ENCODE results near the gene STH.

DNA sequence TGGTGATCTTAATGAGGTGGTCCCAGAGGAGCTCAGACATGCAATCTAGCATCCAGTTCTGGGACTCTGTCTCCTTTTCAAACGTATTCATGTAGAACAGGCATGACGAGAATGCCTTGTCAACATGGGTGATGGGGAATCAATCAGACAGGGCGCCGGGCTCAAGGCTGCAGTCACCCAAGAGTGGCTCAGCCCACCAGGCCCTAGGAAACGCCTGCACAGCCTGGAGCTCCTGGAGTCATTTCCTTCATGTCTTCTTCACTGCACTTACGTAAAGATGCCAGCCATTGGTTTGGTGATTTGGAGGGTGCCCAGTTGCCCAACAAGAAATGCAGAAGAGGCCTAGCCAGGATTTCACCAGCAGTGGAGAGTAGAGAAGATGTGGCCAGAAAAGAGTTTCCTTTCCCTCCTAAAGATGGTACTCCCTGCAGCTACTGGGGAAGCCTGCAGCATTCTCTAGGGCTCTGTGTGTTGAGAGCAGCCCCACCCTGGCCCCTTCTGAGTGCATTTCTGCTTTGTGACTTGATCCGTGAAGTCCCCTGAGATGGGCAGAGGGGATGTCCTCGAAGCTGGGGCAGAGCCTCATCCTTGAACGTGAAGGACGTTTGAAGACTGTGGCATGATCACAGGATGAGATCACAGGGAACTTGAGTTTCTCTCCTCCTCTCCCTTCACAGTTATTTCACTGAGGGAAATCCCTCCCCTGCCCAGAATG lies 24.0 kb upstream of the STH start:
- TF ChIP-seq, protein P1, sequence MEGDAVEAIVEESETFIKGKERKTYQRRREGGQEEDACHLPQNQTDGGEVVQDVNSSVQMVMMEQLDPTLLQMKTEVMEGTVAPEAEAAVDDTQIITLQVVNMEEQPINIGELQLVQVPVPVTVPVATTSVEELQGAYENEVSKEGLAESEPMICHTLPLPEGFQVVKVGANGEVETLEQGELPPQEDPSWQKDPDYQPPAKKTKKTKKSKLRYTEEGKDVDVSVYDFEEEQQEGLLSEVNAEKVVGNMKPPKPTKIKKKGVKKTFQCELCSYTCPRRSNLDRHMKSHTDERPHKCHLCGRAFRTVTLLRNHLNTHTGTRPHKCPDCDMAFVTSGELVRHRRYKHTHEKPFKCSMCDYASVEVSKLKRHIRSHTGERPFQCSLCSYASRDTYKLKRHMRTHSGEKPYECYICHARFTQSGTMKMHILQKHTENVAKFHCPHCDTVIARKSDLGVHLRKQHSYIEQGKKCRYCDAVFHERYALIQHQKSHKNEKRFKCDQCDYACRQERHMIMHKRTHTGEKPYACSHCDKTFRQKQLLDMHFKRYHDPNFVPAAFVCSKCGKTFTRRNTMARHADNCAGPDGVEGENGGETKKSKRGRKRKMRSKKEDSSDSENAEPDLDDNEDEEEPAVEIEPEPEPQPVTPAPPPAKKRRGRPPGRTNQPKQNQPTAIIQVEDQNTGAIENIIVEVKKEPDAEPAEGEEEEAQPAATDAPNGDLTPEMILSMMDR (conservative IDR thresholded peaks at IDR 0.05 in 1 of 2, IDR thresholded peaks at IDR 0.05 in 1 of 2; ENCODE audit: extremely low read depth in 1 of 2, insufficient read depth in 1 of 2, low read depth in 1 of 2, low read length in 2 of 2): no peak
- TF ChIP-seq EZH2 (IDR thresholded peaks at IDR 0.05; ENCODE audit: borderline replicate concordance, low read length): no peak

Data from mammary epithelial cell (primary cell).